Activated gamma-delta T cell (primary cell): ENCODE results near the gene SMS.

Experiments
- DNase-seq: peaks from one replicate; lab custom pipeline; 2025; lab: John Stamatoyannopoulos, UW

The SMS gene

GRCh38 chrX:21978346-21978745 lies 37.8 kb downstream of the SMS start:
- DNase-seq: no peak

GRCh38 chrX:21982311-21982710 lies 41.8 kb downstream of the SMS start:
- no peak for DNase-seq

DNA sequence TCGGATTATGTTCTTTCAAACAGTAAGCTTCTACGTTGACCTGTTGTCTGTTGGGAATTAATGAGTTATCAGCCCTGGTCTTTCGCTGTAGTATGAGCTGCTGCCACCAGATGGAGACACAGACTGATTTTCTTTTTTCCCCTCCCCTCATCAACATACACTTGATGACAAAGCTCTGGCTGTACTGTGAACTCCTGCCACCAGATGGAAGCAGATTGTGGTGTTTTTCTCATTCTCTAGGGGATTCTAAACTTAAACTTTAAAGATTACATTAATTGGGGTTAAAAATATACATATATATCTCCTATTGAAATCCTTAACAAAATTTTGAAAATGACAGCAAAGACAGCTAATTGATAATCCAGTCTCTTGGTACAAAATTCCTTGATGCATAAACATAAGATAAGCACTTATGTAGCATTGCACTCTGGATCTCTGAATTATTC lies 44.8 kb downstream of the SMS start:
- DNase-seq: no peak

GRCh38 chrX:21986596-21986995 lies 46.1 kb downstream of the SMS start:
- no peak for DNase-seq

GRCh38 chrX:21989384-21989783 lies 48.9 kb downstream of the SMS start:
- DNase-seq: no peak

GRCh38 chrX:21990832-21991231 lies 50.3 kb downstream of the SMS start:
- DNase-seq: no peak

DNA sequence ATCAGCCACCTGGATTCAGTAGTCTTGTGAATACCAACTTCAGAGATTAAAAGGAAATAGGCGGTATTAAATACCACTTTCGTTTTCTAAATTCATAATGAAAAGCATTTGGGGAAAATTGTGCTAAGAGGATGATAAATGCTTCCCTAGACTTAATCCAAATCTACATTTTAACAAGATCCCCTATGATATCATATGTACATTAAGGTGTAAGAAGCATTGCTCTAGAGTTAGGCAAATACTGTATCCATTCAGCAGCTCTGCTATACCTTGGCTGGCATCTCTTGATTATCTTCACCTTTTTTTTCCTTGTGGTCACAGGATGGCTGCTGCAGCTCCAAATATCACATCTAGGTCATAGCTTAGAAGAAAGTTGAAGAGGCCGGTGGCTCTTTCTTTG lies 51.0 kb downstream of the SMS start:
- DNase-seq: no peak

DNA sequence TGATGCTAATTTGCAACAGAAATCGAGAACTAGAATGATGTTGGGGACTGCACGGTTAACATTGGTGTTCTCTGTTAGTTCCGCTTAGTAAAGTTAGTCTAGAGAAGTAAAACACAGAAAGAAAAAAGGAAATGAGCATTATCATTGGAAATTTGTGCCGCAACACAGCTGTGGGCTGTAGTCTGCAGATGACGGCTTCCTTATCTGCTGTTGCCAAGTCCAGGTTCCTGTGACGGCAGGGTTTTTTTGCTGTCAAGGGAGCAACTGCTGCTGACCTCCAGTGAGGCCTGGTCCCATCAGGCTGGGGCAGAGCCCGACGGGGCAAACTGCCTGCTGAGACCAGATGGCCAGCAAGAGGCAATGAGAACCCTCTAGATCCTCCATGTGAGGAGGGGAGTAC lies 52.8 kb downstream of the SMS start:
- no peak for DNase-seq

GRCh38 chrX:21996872-21997455 lies 56.5 kb downstream of the SMS start:
- DNase-seq: no peak

DNA sequence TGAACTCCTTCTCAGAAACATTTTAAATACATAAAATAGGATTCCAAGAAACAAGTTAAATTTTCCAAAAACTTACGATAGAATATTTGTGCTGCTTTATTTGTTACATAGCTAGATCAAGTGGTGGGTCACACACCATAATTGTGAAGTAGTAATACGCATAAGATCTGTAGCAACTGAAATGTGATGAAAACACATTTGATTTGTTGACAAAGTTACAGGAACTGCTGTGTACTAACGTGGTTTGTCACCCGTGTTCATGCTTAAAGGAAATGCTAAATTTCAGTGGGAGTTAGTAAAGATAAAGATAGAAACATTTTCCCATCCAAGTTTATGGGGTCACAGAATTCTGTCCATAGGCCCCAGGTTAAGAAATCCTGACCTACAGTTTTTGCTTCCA lies 57.5 kb downstream of the SMS start:
- DNase-seq: no peak

GRCh38 chrX:22004866-22005265 lies 64.4 kb downstream of the SMS start:
- no peak for DNase-seq

DNA sequence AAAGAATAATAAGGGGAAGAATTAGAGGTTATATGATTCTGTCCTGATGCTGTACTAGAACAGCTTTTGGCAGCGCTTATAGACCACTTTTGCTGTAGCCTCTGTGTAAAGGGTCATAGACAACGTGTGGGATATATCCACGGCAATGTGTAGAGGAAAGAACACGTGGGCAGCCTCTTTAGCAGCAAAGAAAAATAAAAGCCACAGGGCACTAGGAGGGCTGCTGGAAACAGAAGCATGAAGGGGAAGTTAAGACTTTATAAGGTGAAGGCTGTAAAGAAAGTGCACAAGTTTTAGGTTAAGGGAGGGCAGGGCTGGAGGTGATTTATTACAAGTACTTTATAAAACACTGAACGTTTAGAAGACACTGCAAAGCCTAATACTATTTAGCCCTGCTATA lies 71.5 kb downstream of the SMS start:
- DNase-seq: no peak

DNA sequence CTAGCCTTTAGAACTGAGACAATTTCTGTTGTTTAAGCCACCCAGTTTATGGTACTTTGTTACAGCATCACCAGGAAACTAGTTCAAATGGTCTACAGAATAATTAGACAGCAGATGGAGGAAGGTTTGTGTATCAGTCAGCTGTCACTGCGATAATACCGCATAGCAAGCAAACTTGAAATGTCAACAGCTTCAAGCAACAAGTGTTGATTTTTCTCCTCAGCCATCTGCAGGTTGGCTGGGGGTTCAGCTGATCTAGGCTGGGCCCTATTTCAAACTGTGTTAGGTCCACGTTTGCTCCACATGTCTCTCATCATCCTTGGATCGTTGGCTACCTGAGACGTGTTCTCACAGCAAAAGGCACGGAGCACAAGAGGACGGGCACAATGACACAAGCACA lies 72.4 kb downstream of the SMS start:
- no peak for DNase-seq

GRCh38 chrX:22015139-22015750 lies 74.7 kb downstream of the SMS start:
- no peak for DNase-seq

DNA sequence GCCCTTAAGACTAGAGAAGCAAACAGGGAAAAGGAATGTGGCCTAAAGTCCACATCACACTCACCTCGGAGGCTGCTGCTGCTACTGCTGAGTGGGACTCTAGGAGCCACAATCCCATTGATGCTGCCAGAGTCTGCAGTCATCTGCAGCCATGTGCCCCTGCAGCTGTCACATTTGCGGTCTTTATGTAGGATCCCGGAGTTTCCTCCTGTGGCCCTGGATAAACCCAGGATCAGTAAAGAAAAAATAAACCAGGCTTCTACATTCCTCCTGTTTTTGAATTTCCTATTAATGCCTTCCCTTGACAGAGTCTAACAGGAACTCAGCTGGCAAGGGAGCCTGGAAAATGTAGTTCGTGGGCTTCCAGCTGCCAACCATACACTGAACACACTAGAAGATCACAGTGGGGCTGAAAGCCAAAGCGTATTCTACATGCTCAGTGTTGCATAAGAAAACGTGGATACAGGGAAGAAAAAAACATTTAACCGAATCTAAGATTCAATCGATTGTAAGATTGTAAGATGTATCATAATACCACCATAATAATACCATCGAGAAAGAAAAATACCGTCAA lies 81.3 kb downstream of the SMS start:
- no peak for DNase-seq

DNA sequence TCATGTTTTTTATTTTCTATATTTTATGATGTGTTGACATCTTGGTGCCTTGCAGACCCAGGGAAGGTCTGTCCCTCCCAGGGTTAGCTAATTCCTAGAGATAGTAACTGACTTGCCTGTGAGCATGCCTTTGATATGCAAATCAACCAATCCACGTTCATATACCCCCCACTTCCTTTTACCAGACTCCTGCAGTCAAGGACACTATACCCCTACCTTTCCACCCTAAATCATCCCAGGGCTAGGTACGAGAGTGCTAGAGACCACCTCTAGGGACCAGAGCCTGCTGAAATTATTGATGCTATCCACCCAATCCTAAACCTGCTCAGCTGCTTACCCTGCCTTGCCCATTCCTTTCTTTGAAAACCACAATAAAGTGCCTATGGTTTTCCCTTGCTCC lies 84.1 kb downstream of the SMS start:
- no peak for DNase-seq

DNA sequence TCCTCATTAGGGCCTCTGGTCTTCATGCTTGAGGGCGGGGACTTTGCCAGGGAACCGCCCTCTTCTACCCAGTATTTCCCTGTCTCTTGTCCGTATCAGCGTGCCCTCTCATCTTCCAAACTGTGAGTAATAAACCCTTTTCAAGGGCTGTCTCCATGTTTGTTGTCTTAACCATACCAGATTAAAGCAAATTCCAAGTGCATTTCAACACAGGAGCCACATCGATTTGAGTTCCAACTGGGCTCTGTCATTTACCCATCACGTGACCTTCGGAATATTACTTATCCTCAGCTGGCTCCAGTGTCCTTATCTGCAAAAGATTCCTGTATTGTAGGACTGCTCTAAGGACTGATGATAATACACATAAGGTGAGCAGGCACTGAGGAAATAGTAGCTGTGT lies 85.2 kb downstream of the SMS start:
- DNase-seq: no peak

DNA sequence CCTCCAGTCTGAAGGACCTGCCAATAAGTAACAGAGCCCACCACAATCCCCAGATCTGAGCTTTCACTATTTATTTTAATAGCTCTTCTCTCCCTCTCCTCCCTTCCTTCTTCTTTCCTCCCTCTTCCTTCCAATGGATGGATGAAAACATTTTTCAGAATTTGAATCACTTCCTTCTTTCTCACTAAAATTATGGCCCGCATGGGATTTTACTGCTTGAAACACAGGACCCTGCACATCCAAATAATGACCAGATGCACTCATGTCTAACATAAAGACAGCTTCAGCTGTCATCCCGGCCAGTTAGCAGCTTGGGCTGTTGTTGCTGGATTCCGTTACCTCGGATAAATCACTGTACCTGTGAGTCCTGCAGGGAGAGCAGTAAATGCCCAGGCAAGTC lies 86.2 kb downstream of the SMS start:
- DNase-seq: no peak

- DNase-seq: no peak
Measured at GRCh38 chrX:22032084-22032483, 91.6 kb downstream of the SMS start, which contains the start of gene PHEX. PHEX (plus strand) TSS chrX:22032325; CDS start chrX:22033006, 681 bp downstream.

- no peak for DNase-seq
Measured at GRCh38 chrX:22032506-22032905, 92.0 kb downstream of the SMS start.

DNA sequence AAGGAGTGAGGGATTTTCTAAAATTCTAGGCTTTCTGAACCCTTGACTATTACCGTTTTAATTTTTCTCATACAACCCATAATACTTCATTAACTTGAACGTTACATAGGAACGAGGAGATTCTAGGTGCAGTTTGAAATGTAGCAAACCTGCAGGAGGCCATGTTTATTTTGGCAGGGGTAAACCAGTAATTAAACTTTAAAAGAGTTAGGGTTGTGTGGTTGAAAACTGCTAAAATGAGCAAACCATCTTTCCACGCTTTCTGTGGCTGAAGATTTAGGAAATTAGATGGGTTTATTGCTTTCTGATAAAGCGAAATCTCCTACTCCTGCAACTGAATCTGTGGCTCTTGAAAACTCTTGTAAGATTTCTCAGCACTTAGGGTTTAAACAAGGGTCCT lies 93.3 kb downstream of the SMS start:
- DNase-seq: no peak

GRCh38 chrX:22035236-22035635 lies 94.7 kb downstream of the SMS start:
- no peak for DNase-seq

- no peak for DNase-seq
Measured at GRCh38 chrX:22037225-22037624, 96.7 kb downstream of the SMS start.
